Inferior parietal cortex (tissue), 1 donor: ENCODE measurements around the gene IER3IP1.
"Not testable (repeated sequence)": the region's sequence is repeated elsewhere in the genome, so short reads cannot be mapped to it uniquely, and the experiment has no call there.

Experiments
- DNase-seq: peaks from one replicate; pipeline ENCODE4 v3.0.0-alpha.2; 2016; ENCODE audit errors: extremely low spot score

The IER3IP1 gene, protein sequence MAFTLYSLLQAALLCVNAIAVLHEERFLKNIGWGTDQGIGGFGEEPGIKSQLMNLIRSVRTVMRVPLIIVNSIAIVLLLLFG

DNA sequence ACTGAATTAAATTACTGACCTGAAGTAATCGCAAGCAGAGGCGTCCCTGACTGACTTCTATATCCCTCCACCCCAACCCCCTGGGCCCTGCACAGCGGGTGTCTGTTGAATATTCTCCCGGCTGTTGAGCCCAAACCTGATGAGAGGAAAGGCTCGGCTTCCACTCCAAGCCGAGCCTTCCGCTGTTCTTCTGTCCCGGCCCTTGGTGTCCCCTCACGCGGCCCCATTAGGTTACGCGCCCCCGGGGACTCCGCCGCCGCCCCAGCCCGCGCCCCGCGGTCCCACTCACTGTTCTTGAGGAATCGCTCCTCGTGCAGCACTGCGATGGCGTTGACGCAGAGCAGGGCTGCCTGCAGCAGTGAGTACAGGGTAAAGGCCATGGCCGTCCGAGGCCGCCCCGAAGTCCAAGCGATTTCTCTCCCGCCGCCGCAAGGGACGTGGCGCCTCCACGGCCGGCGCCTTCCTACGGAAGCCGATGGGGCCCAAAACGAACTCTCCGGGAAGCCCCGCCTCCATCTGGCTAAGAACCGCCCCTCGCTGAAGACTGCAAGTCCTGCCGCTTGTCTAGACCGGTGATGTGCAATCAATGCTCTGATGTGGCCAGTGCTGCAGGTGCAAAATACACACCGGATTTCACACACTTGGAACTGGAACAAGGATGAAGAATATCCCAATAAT, at the start of gene IER3IP1:
Gene IER3IP1 (minus strand): TSS at position 467 of the 678 bp plus-strand sequence. CDS start 87 bp downstream, at position 380.
- peak; percentile 95 for DNase-seq

DNA sequence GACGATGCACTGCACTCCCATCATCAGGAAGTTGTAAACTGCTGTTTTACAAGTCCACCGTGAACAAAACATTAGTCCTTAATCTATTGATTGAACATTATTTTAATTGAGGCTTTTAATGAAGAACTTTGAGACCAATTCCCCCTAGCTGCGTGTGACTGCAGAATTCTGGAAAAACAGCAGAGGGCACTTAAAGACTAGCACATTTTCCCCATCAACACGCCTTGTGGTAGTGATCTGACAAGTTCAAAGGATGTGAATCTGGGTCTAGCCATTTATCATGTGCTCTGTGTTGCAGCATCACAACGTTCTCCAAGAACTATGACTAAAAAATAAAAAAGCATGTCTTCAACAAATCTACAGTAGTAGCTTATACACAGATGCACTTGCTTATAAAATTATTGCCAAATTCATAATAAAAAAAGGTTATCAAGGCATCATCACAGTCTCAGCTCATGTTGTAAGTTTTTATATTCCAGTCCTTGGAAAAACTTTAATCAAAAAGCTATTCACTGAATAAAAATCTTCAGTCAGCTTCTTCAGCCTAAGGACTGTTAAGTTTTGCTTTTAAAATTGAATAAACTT, 39.5 kb upstream of the IER3IP1 start:
- DNase-seq = peak; percentile 76

DNA sequence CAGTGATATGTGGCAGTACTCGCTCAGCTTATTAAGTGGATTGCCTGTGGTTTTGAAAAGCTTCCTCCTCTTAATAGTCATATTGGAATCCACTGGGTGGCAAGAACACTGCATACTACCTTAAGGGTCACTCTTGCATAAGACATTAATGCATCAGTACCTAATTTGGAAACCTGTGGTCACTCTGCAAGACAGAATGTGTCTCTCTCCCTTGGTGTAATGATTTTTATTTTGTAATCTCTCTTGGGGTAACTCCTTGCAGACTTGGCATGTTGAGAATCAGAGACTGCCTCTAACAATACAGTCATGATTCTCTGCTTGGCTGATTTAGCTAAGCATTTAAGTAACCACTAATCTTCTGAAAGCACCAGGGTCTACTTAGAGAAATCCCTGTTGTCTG, 33.0 kb upstream of the IER3IP1 start:
- DNase-seq = no peak

DNA sequence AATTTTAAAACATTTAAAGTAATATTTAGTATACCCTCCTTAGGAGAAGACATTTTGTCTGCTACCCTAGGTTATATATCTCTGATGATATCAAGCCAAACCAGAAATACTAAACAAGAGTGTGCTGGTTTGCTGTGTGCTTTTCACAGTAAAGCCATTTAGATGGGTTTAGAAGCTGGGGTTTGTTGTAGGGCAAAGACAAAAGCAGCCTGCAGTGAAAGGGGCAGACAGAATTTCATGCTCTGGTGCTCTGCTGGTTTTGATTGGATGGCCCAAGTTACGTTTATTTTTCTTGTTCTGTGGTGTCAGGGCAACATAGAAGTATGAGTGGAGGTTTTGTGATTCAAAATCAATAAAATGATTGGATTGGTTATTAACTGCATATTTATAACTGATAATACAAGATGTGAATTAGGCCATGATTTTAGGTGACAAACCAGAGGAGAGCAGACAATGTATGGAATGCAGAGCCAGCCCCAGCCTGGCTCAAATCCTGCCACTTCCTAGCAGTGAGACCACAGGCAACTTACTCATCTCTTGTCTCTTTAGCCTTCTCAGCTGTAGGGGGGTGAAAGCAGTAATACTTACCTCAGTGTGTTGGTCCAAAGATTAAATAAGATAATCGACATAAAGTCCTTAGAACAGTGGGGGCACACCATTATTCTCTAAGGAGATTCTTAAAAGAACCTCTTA, 30.9 kb upstream of the IER3IP1 start:
- DNase-seq = no peak

DNA sequence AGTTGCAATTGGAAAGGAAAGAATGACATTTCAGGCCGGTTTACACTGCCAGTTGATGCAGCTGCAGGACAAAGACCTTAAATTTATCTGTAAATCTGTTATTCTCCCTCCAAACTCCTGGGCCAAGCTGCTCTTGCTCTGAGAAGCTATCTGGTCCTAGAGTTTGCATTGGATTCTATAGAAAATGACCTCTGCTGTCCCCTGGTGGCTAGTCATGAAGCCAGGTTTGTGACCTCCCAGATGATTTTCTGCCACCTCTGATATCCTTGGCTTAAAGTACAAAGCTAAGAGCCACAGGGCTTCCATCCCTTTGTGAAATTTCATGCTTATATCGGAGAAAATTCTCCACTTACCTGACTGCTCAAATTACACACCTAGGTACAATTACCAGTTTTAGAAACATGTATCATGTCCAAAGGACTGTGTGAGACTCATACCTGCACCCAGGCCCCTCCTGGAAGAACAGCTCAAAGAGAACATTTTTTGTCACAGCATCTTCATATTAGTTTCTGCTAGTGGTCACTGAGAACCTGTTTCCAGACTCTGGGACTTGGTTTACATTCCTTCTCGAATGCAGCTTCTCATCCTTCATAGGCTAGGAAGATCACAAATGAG, 28.9 kb upstream of the IER3IP1 start:
- peak; percentile 44 for DNase-seq

- no peak for DNase-seq
Measured at GRCh38 chr18:47203626-47204464, 27.7 kb upstream of the IER3IP1 start.

DNA sequence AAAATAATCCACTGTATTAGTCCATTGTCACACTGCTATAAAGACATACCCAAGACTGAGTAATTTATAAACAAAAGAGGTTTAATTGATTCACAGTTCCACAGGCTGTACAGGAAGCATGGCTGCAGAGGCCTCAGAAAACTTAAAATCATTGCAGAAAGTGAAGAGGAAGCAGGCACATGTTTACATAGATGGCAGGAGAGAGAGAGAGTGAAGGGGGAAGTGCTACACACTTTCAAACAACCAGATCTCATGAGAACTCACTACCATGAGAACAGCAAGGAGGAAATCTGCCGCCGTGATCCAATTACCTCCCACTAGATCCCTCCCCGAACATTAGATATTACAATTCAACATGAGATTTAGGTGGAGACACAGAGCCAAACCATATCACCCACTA, 19.8 kb upstream of the IER3IP1 start:
- not testable (repeated sequence) for DNase-seq

- DNase-seq = no peak
Measured at GRCh38 chr18:47191961-47192360, 15.8 kb upstream of the IER3IP1 start.

GRCh38 chr18:47187721-47188120, 11.6 kb upstream of the IER3IP1 start:
- no peak for DNase-seq

DNA sequence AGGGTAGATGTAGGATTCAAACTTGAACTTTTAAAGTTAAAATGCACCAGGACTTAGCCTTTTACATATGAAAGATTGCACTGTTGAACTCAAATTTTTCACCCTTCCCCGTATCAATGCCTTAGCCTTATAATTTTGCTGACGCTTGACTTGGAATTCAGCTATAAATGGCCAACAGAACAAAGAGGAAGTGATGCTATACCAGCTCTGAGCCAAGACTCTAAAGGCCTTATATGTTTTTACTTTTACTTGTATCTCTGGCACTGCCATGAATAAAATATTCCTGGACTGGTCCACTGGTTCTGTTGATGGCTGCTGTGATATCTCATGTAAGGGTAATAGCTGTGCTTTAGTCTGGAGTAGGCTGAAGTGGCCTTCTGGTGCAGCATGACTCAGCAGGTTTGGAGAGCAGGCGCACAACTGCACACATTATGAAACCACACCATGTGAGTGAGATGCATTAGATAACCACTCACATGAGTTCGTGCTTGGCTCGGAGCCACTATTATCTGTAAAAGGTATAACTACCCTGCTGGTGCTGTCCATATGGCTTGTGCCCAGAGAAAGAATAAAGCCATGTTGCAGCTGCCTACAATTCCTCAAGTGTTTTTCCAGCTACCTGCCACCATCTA, 8.4 kb upstream of the IER3IP1 start:
- no peak for DNase-seq

- DNase-seq = not testable (repeated sequence)
Measured at GRCh38 chr18:47182156-47182555, 6.0 kb upstream of the IER3IP1 start.

DNA sequence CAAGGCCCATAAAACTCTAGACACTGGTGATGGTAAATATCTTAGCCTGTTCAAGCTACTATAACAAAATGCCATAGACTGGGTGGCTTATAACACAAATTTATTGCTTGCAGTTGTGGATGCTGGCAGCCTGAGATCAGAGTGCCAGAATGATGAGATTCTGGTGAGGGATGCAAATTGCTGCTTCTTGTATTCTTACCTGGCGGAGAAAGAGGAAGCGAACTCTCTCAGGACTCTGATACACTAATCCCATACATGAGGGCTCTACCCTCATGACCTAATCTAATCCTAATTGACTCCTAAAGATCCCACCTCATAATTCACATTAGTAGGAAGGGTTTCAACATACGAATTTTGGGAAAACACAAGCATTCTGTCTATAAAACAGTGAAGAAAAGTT, 4.6 kb upstream of the IER3IP1 start:
- DNase-seq = no peak

DNA sequence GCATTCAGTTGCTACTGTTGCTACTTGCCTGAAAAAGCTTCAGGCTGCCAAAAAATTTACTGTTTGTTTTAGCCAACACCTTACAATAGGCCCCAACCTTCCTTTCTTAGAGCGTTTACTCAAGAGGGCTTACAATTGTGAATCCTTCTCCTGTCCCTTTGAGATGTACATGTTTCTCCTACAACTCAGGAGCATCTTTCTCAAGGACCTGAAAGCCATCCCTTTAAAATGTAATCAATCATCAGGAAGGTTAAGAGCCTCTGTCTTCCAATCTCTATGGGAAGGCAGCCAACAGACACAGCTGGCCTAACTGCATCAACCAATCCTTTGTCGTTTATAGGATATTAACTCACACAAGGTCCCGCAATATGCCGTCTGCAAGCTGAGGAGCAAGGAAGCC, 3.4 kb upstream of the IER3IP1 start:
- no peak for DNase-seq

GRCh38 chr18:47175283-47175897, 774 bp downstream of the IER3IP1 start:
- no peak for DNase-seq

- DNase-seq = no peak
Measured at GRCh38 chr18:47174545-47175116, 1.5 kb downstream of the IER3IP1 start.

DNA sequence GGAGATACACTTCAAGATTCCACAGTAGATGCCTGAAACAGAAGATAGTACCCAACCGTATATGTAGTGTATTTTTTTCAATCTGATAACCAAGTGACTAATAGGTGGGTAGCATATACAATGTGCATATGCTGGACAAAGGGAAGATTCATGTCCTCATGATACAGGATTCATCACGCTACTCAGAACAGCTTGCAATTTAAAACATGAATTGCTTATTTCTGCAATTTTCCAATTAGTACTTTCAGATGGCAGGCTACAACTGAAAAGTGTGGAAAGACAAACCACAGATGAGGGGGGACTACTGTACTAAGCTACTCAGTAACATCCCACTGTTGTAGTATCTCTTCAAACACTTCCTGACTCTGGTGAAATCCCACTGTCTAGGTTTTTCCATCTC, 3.7 kb downstream of the IER3IP1 start:
- no peak for DNase-seq

- no peak for DNase-seq
Measured at GRCh38 chr18:47168913-47169312, 7.3 kb downstream of the IER3IP1 start.

DNA sequence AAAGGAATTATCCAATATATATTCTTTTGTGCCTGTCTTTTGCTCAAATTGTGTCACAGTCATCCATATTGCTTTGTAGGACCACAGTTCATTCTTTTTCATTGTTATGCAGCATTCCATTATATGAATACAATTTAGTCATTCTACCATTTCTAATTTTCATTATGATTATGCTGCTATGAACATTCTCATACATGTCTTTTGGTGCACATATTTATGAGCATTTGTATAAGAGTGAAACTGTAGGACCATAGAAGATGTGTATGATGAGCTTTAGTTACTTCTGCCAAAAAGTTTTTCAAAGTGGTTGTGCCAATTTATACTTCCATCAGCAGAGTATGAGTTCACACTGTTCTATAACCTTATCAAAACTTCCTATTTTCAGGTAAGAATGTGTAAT, 7.7 kb downstream of the IER3IP1 start:
- DNase-seq = no peak

DNA sequence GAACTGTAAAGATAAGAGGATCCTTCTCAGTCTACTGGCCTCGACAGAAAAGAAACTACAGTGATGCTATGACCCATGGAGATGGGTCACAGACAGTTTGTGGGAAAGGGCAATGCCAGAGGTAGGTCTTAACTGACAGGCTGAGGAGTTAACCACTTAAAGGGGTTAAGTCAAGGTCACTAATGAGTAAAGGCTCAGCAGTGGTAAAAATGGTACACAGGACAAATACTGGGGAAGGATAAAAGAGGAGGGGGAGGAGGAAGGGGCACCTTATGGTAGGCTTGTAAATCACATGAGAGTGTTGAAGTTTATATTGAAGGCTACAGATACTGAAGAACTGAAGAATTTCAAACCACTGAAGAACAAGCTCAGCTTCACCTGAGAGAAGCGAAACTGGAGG, 9.9 kb downstream of the IER3IP1 start:
- no peak for DNase-seq

DNA sequence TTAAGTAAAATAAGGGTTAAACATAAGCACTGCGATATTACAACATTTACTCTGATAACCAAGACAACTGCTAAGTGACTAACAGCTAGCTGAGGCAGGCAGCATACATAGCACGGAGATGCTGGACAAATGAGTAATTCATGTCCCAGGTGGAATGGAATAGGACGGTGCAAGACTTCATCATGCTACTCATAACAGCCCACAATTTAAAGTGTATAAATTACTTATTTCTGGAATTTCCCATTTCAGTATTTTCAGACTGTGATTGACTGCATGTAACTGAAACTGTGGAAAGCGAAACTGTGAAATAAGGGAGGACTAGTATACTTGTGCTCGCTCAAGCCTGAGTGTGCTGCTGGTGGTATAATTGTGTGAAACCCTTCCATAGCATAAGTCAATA, 12.9 kb downstream of the IER3IP1 start:
- DNase-seq = no peak
